ENCODE results near the gene GNAZ.
"Not testable (repeated sequence)": the region's sequence is repeated elsewhere in the genome, so short reads cannot be mapped to it uniquely, and the experiment has no call there.

- TF ChIP-seq, protein P1, sequence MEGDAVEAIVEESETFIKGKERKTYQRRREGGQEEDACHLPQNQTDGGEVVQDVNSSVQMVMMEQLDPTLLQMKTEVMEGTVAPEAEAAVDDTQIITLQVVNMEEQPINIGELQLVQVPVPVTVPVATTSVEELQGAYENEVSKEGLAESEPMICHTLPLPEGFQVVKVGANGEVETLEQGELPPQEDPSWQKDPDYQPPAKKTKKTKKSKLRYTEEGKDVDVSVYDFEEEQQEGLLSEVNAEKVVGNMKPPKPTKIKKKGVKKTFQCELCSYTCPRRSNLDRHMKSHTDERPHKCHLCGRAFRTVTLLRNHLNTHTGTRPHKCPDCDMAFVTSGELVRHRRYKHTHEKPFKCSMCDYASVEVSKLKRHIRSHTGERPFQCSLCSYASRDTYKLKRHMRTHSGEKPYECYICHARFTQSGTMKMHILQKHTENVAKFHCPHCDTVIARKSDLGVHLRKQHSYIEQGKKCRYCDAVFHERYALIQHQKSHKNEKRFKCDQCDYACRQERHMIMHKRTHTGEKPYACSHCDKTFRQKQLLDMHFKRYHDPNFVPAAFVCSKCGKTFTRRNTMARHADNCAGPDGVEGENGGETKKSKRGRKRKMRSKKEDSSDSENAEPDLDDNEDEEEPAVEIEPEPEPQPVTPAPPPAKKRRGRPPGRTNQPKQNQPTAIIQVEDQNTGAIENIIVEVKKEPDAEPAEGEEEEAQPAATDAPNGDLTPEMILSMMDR (IDR thresholded peaks at IDR 0.05): not testable (repeated sequence)
- TF ChIP-seq POLR2A (IDR thresholded peaks at IDR 0.05): not testable (repeated sequence)
Measured at GRCh38 chr22:23027849-23028248, 42.5 kb upstream of the GNAZ start.

Data from thyroid gland (tissue), 4 donors.